Hematopoietic multipotent progenitor cell treated with erythropoietin and hydrocortisone succinate and interleukin-3 and kit ligand, for 15 days (in vitro differentiated cells): ENCODE results near the gene EDA2R.

ENCODE experiments used
- DNase-seq: peaks from one replicate; pipeline ENCODE4 v3.0.0-alpha.2; 2015; ENCODE audit warnings: low spot score

Gene EDA2R

DNA sequence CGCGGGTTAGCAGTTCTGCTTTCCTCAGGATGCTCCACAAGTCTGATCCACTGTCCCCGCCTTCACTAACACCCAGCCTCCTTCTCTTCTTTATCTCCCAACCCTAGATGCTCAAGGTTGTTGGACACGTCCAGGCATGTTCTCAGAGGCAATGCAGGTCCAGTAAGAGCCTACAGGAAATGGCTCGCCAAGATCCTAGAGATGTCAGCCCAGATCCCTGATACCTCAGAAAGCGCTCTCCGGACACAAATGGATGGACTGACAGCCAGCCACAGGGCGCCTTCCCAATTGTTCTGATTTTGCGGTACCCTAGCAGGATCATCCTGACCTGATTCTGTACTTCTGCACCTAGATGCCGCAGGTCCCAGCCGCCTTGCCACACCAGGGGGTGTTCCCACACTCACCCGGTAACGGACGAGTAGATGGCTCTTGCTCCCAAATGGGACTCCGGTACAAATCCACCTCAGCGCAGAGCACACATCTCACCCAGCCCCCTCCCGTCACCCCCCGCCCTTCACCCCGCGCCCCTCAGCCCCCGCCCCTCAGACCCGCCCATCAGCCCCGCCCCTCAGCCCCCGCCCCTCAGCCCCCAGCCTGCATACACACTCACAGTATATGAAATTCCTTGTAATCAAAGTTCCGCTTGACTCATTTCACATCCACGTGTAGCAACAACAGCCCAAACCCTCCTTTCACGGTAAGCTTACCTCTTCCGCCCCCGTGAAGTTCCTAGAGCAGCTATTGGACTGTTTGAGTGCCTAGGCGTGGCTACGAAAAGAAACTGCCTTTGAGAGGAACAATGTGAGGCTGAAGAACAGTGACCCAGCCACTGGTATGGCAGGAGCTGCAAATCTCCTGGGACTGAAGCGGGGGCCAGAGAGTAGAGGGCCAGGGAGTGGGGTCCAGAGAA lies at the start of gene EDA2R:
Gene EDA2R (minus strand): TSS at position 488 of the 910 bp plus-strand sequence. CDS start 23,058 bp downstream, outside the sequence.
- peak; percentile 20 for DNase-seq

DNA sequence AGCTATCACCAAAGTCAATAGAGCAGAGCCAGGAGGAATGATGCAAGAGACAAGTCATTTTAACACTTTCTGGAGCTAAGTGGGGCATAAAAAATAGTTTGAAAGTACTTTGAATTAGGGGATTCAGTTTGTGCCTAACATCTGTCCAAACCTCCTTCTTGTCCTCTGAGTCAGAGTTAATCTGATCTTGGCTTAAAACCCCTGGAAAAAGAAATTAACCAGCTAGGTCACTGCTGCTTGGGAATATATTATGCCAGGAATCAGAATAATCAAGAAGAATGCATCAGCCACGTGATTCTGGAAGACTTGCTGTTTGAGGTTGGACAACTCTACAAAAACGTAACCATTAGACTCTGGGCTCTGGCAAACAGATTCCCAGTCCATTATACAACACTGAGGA lies 45.3 kb upstream of the EDA2R start:
- DNase-seq: no peak

DNA sequence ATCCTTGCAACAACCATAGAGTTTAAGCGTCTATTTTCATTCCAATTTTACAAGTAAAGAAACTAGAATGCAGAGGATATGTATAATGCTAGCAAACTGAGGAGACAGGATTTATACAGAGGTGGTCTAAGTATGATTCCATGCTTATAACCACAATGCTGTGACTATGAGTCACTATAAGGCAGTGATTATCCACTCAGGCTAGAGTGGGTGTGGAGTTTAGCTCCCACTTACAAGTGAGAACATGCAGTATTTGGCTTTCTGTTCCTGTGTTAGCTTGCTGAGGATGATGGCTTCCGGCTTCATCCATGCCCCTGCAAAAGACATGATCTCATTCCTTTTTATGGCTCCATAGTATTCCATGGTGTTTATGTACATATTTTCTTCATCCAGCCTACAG lies 41.6 kb upstream of the EDA2R start:
- DNase-seq: no peak

- DNase-seq: no peak
Measured at GRCh38 chrX:66677430-66677829, 38.6 kb upstream of the EDA2R start.

GRCh38 chrX:66676990-66677389 lies 38.1 kb upstream of the EDA2R start:
- DNase-seq: no peak

DNA sequence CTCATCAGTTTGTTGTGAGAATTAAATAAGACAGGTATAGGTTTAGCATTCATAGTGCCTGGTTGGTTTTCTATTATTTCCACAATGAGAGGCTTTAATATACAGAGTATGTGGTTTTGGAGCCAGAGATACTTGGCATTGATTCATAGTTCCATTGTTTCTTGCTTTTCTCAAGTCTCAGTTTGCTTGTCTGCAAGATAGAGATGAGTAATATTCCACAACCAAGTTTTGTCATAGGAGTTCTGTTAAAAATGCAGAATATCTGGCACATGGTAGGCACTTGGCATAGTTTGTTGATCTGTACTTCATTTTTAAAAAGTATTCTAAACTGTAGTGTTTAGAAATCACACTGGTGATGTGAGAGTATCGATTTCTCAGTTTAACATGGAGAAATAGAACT lies 37.5 kb upstream of the EDA2R start:
- DNase-seq: no peak

DNA sequence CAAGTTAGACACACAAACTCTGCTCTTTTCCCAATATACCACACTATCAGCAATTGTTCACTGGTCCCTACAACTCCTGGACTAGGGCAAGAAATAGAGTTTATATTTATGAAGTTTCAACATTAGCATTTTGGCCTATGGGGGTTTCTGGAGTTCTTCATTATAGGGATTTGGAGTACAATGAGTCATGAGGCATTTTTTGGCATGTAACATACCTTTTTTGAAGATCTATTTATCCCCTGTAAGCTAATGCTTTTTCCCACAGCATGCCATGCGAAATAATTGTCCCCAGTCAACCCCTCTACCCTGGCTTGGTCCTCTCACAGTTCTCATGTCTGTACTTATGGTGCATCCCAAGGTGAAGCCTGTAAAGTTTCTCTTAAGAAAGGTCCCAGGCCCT lies 36.7 kb upstream of the EDA2R start:
- DNase-seq: no peak

GRCh38 chrX:66674506-66674905 lies 35.6 kb upstream of the EDA2R start:
- no peak for DNase-seq

DNA sequence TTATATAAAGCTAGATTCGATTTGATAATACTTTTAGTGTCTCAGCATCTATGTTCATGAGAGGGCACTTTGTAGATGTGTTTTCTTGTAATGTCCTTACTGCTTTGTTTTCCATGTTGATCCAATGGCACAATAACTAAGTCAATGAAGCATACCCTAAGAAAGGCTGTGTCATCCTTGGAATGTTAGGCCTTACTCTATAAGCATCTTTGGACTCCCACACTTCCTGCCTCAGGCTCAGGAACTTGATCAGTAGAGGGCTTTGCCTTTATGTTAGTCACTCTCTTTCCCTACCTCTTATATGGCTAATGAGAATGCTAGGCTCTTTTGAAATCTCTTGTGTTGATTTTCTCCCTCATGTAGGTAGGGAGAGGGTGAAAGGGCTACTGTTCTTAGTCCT lies 33.2 kb upstream of the EDA2R start:
- no peak for DNase-seq

DNA sequence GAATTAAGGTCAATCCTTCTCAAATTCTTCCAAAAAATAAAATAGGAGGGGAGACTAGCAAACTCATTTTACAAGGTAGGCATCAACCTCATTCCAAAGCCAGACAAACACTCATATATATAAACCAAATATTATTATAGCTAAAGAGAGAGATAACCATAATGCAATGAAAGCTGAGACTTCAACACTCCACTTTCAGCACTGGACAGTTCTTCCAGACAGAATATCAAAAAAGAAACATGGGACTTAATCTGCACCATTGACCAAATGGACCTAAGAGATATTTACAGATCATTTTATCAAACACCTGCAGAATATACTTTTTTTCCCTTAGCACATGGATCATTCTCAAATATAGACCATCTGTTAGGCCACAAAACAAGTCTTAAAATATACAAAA lies 15.5 kb upstream of the EDA2R start:
- DNase-seq: no peak

- no peak for DNase-seq
Measured at GRCh38 chrX:66635360-66635759, 3.5 kb downstream of the EDA2R start.

DNA sequence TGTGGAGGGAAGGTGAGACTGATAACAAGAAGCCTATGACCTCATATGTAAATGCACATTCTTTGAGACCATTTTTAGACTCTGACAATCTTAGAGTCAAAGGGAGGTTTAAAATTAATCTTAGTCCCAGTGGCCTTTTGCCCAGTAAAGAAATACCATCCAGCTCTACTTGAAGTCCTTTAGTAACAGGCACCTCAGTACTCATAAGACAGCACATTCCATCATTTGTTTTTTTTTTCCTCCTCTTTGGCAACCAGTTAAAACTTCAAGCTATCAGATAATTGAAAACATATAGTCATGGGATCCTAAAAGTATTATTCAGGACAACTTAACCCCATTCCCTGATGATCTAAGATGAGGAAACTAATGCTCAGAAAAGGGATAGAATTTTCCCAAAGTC lies 4.6 kb downstream of the EDA2R start:
- no peak for DNase-seq

- no peak for DNase-seq
Measured at GRCh38 chrX:66633541-66633940, 5.3 kb downstream of the EDA2R start.

- no peak for DNase-seq
Measured at GRCh38 chrX:66632981-66633380, 5.9 kb downstream of the EDA2R start.

GRCh38 chrX:66632473-66632872 lies 6.4 kb downstream of the EDA2R start:
- no peak for DNase-seq

GRCh38 chrX:66625525-66625924 lies 13.4 kb downstream of the EDA2R start:
- DNase-seq: no peak

DNA sequence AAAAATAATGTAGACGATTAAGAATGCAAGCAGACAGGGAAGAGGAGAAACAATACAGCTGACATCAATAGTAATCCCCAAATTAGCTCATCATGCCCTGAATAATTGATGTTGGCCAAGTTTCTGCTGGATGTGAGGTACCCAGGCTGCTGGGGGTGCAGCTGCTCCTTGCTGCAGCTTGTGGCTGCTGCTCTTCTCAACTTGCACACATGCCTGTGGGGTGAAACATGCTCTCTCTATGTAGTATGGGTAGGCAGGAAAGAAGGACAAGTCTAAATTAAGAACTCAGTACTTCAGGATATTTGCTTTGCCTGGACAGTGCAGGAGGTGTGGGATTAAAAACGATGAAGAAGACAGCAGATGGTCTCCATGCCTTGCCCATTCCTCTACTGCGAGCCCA lies 16.7 kb downstream of the EDA2R start:
- no peak for DNase-seq

DNA sequence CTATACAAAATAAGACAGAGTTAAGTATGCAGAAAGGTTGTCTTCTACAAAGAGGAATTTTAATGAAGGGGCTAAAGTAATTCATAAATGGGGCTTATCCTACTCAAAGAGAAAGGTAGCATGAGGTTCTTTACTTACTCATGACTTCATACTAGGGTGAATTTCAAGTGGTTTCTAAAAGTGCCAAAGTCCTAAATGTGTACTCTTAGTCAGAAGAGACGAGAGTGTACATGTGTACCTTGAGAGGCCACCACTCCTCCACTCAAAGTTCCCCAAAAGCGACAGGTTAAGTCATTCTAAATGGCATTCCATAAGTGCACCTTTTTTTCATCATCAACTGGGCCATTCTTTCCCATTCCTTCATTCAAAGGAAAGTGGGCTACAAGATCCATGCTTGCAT lies 21.9 kb downstream of the EDA2R start:
- no peak for DNase-seq

GRCh38 chrX:66602381-66602938 lies 36.4 kb downstream of the EDA2R start:
- DNase-seq: no peak

DNA sequence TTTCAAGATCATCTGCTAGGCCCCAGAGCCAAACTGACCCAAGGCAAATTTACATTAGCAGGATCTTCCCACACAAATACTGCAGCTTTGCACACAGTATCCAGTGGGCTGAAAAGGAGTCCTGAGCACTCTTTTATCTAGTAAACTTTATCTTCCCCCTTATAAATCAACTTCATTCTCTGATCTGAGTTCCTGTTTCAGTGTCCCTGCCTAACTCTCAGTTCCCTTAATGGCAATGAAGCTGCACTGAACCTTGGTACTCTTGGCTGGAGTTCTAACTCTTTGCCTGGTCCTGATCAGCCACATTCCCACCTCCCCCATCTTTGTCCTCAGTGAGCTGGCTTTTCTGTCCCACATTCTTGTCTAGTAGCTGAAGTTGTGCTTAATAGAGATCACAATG lies 37.4 kb downstream of the EDA2R start:
- DNase-seq: no peak

DNA sequence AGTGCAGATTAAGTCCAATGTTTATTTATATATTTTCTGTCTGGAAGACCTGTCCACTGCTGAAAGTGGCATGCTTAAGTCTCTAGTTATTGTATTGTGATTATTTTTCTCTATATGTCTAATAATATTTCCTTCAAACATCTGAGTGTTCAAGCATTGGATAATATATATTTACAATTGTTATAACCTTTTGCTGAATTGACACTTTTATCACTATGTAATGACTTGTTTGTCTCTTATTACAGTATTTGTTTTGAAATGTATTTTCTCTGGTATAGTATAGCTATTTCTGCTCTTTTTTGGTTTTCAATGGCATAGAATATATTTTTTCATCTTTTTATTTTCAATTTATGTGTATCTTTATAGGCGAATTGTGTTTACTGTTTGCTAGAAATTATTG lies 59.7 kb downstream of the EDA2R start:
- DNase-seq: no peak

DNA sequence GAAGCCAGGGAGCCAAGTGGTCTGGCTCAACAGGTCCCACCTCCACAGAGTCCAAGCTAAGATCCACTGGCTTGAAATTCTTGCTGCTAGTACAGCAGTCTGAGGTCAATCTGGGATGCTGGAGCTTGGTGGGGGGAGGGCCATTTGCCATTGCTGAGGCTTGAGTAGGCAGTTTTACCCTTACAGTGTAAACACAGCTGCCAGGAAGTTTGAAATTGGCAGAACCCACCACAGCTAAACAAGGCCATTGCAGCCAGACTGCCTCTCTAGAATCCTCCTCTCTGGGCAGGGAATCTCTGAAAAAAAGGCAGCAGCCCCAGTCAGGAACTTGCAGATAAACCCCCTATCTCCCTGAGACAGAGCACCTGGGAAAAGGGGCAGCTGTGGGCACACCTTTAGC lies 84.9 kb downstream of the EDA2R start:
- no peak for DNase-seq

- DNase-seq: no peak
Measured at GRCh38 chrX:66547847-66548369, 91.0 kb downstream of the EDA2R start.
